Activated B cell treated with CpG ODN at 0.5 μM for 24 hours (primary cell): ENCODE measurements around the gene ATP5F1B. TPM values are rescaled to one million over a fixed set of nuclear protein-coding genes. Genes with fewer than 3 reads are reported as not detected.

Experiments used
- ATAC-seq: fragments of 200-7000 bp; cut with Tn5 transposase; one replicate; pipeline ENCODE4 v1.10.0; 2021; ENCODE audit warnings: low read depth, mild to moderate bottlenecking, moderate library complexity
- CTCF ChIA-PET: fragments of 350-600 bp; sonication (Branson Sonifier 250); formaldehyde crosslinking; loops from one replicate; lab custom pipeline; 2021; ENCODE audit warnings: antibody characterized with exemption; lab: Charles Lee
- POLR2A ChIA-PET: fragments of 350-600 bp; sonication (Branson Sonifier 250); formaldehyde crosslinking; loops from one replicate; lab custom pipeline; 2021; ENCODE audit warnings: antibody characterized with exemption; lab: Charles Lee
- DNase-seq: peaks from one replicate; pipeline ENCODE4 v3.0.0; 2022
- H3K27ac Mint-ChIP-seq: one replicate; pipeline ENCODE4 v1.8.0; 2020; ENCODE audit warnings: mixed read lengths
- H3K27me3 Mint-ChIP-seq: one replicate; pipeline ENCODE4 v1.8.0; 2021; ENCODE audit warnings: mixed read lengths
- H3K36me3 Mint-ChIP-seq: one replicate; pipeline ENCODE4 v1.8.0; 2021; ENCODE audit warnings: low read depth, mixed read lengths
- H3K4me1 Mint-ChIP-seq: one replicate; pipeline ENCODE4 v1.8.0; 2021; ENCODE audit warnings: mixed read lengths
- H3K4me3 Mint-ChIP-seq: one replicate; pipeline ENCODE4 v1.8.0; 2020; ENCODE audit warnings: mild to moderate bottlenecking, mixed read lengths
- H3K9me3 Mint-ChIP-seq: one replicate; pipeline ENCODE4 v1.8.0; 2020; ENCODE audit warnings: mixed read lengths
- CTCF ChIP-seq: fragments of 200-600 bp; IDR thresholded peaks from one replicate; pipeline ENCODE4 v1.8.0; 2022; ENCODE audit warnings: antibody characterized with exemption, mild to moderate bottlenecking
- intact Hi-C: fragments of 100-400 bp; cut with micrococcal nuclease; formaldehyde crosslinking; loops from one replicate; pipeline ENCODE4 v1.15.1; 2024
- total RNA-seq: library from RNA; stranded (reverse); gene quantifications from 2 replicates; pipeline ENCODE4 v1.2.3, GENCODE V29; 2022

ATP5F1B gene
- total RNA-seq, 1 donor from 2014 or later, result 499 TPM

GRCh38 chr12:56604355-56604754 is 41.4 kb downstream of the ATP5F1B start:
- Mint-ChIP-seq H3K27me3 (no peaks in the 10 kb centered on the region), H3K9me3 (no peaks in the 10 kb centered on the region), H3K36me3 (peaks cover 90% of the 10 kb centered on the region), H3K4me3 (no peak overlapping the region), H3K27ac (no peak overlapping the region), H3K4me1 (no peaks in the 10 kb centered on the region)
- intact Hi-C loops, result no loop called here
- no peak for DNase-seq
- CTCF ChIA-PET, result no interaction called here
- no peak for TF ChIP-seq CTCF
- no peak for ATAC-seq
- POLR2A ChIA-PET, result no interaction called here

GRCh38 chr12:56602239-56602638 is 43.5 kb downstream of the ATP5F1B start:
- Mint-ChIP-seq H3K9me3 (no peaks in the 10 kb centered on the region), H3K27me3 (no peaks in the 10 kb centered on the region), H3K4me3 (no peak overlapping the region), H3K27ac (no peak overlapping the region), H3K36me3 (peaks cover 94% of the 10 kb centered on the region), H3K4me1 (no peaks in the 10 kb centered on the region)
- intact Hi-C loops, result no loop called here
- ATAC-seq (no peak), DNase-seq (no peak)
- POLR2A ChIA-PET, result interaction anchor here (0.6 to 1.0 kb wide), 4 partner anchors 21 to 150 kb away, joined by 3 to 5 read pairs (median 4); no protein-coding TSS in a partner anchor
- no peak for TF ChIP-seq CTCF
- CTCF ChIA-PET, result interaction anchor here (1.3 to 4.7 kb wide), 3 partner anchors 20 to 34 kb away, joined by 3 to 25 read pairs (median 4); no protein-coding TSS in a partner anchor

GRCh38 chr12:56601503-56601902 is 44.3 kb downstream of the ATP5F1B start:
- H3K36me3 Mint-ChIP-seq, result peaks cover 93% of the 10 kb centered on the region
- H3K27ac Mint-ChIP-seq, result peak overlapping the region; percentile 41
- H3K4me1 Mint-ChIP-seq, result no peaks in the 10 kb centered on the region
- DNase-seq (no peak), ATAC-seq (peak; percentile 57)
- ChIA-PET CTCF (interaction anchor here (0.6 to 4.7 kb wide), 6 partner anchors 11 to 97 kb away, joined by 3 to 25 read pairs (median 4); no protein-coding TSS in a partner anchor), POLR2A (interaction anchor here (0.6 to 1.1 kb wide), 3 partner anchors 21 to 151 kb away, joined by 3 to 5 read pairs (median 3); no protein-coding TSS in a partner anchor)
- no peaks in the 10 kb centered on the region for H3K9me3 Mint-ChIP-seq
- H3K4me3 Mint-ChIP-seq, result no peak overlapping the region
- no peak for TF ChIP-seq CTCF
- no peaks in the 10 kb centered on the region for H3K27me3 Mint-ChIP-seq
- intact Hi-C loops, result loop anchor here (1.0 kb wide), 1 partner anchor 35 kb away; no protein-coding TSS in a partner anchor

- ATAC-seq, result no peak
- Mint-ChIP-seq H3K36me3 (peaks cover 91% of the 10 kb centered on the region), H3K27ac (no peak overlapping the region), H3K27me3 (no peaks in the 10 kb centered on the region), H3K9me3 (no peaks in the 10 kb centered on the region), H3K4me3 (no peak overlapping the region), H3K4me1 (no peaks in the 10 kb centered on the region)
- intact Hi-C loops, result loop anchor here (1.0 kb wide), 1 partner anchor 36 kb away; no protein-coding TSS in a partner anchor
- TF ChIP-seq CTCF, result no peak
- ChIA-PET POLR2A (interaction anchor here (1.1 kb wide), 1 partner anchor 36 kb away, joined by 3 read pairs; no protein-coding TSS in a partner anchor), CTCF (interaction anchor here (0.6 to 4.7 kb wide), 4 partner anchors 11 to 98 kb away, joined by 3 to 25 read pairs (median 4); no protein-coding TSS in a partner anchor)
- no peak for DNase-seq
These were observed 45.0 kb downstream of the ATP5F1B start for GRCh38 chr12:56600753-56601152.

- DNase-seq, result no peak
- Mint-ChIP-seq H3K4me1 (no peaks in the 10 kb centered on the region), H3K27ac (no peak overlapping the region), H3K27me3 (no peaks in the 10 kb centered on the region), H3K4me3 (no peak overlapping the region), H3K36me3 (peaks cover 87% of the 10 kb centered on the region), H3K9me3 (no peaks in the 10 kb centered on the region)
- ChIA-PET POLR2A (no interaction called here), CTCF (interaction anchor here (4.7 kb wide), 1 partner anchor 36 kb away, joined by 25 read pairs; no protein-coding TSS in a partner anchor)
- intact Hi-C loops, result loop anchor here (10.0 kb wide), 1 partner anchor 475 kb away; the partner anchor contains the start of gene ESYT1
- TF ChIP-seq CTCF, result no peak
- ATAC-seq, result no peak
These were observed 46.0 kb downstream of the ATP5F1B start for GRCh38 chr12:56599797-56600196.
